Measurements from ENCODE around the gene BARHL1.

The BARHL1 gene

GRCh38 chr9:132582276-132582785 is at the start of gene BARHL1:
BARHL1 (plus strand) TSS chr9:132582606; CDS start chr9:132582798, 192 bp downstream.
- no peak for DNase-seq (ENCODE audit: low read depth in 2 of 2)

- no peak for DNase-seq (ENCODE audit: low read depth in 2 of 2)
These were observed 47.6 kb upstream of the BARHL1 start for GRCh38 chr9:132534832-132535231.

GRCh38 chr9:132536124-132536523 is 46.3 kb upstream of the BARHL1 start:
- no peak for DNase-seq (ENCODE audit: low read depth in 2 of 2)

GRCh38 chr9:132537352-132537751 is 45.1 kb upstream of the BARHL1 start:
- no peak for DNase-seq (ENCODE audit: low read depth in 2 of 2)

- DNase-seq (ENCODE audit: low read depth in 2 of 2) = no peak
These were observed 44.3 kb upstream of the BARHL1 start for GRCh38 chr9:132538071-132538470.

- no peak for DNase-seq (ENCODE audit: low read depth in 2 of 2)
These were observed 43.3 kb upstream of the BARHL1 start for GRCh38 chr9:132539096-132539495.

GRCh38 chr9:132541051-132541450 is 41.4 kb upstream of the BARHL1 start:
- DNase-seq (ENCODE audit: low read depth in 2 of 2) = no peak

GRCh38 chr9:132541870-132542830 is 40.3 kb upstream of the BARHL1 start:
- no peak for DNase-seq (ENCODE audit: low read depth in 2 of 2)

GRCh38 chr9:132543251-132543650 is 39.2 kb upstream of the BARHL1 start:
- DNase-seq (ENCODE audit: low read depth in 2 of 2) = no peak

GRCh38 chr9:132543960-132544359 is 38.4 kb upstream of the BARHL1 start:
- no peak for DNase-seq (ENCODE audit: low read depth in 2 of 2)

GRCh38 chr9:132545578-132545977 is 36.8 kb upstream of the BARHL1 start:
- DNase-seq (ENCODE audit: low read depth in 2 of 2) = no peak

- no peak for DNase-seq (ENCODE audit: low read depth in 2 of 2)
These were observed 36.0 kb upstream of the BARHL1 start for GRCh38 chr9:132546148-132547051.

GRCh38 chr9:132547052-132547431 is 35.4 kb upstream of the BARHL1 start:
- no peak for DNase-seq (ENCODE audit: low read depth in 2 of 2)

- DNase-seq (ENCODE audit: low read depth in 2 of 2) = no peak
These were observed 35.0 kb upstream of the BARHL1 start for GRCh38 chr9:132547436-132547835.

GRCh38 chr9:132547976-132548730 is 34.3 kb upstream of the BARHL1 start:
- DNase-seq (ENCODE audit: low read depth in 2 of 2) = no peak

- DNase-seq (ENCODE audit: low read depth in 2 of 2) = no peak
These were observed 33.4 kb upstream of the BARHL1 start for GRCh38 chr9:132548751-132549640.

GRCh38 chr9:132551556-132551955 is 30.9 kb upstream of the BARHL1 start:
- no peak for DNase-seq (ENCODE audit: low read depth in 2 of 2)

GRCh38 chr9:132552041-132552440 is 30.4 kb upstream of the BARHL1 start:
- DNase-seq (ENCODE audit: low read depth in 2 of 2) = no peak

GRCh38 chr9:132554755-132555154 is 27.7 kb upstream of the BARHL1 start:
- no peak for DNase-seq (ENCODE audit: low read depth in 2 of 2)

GRCh38 chr9:132555528-132555927 is 26.9 kb upstream of the BARHL1 start:
- DNase-seq (ENCODE audit: low read depth in 2 of 2) = no peak

Measured in stimulated activated CD8-positive, alpha-beta memory T cell treated with anti-CD3 and anti-CD28 coated beads, Interleukin-15, amount 100 ng/mL, for 4 hours (primary cell).